ENCODE data around the gene EPS15. TPM values are rescaled to one million over a fixed set of nuclear protein-coding genes. Genes with fewer than 3 reads are reported as not detected.
"Not testable (repeated sequence)": the region's sequence is repeated elsewhere in the genome, so short reads cannot be mapped to it uniquely, and the experiment has no call there.

The EPS15 gene
- total RNA-seq, 1 donor from 2014 or later, result 37.1 TPM

DNA sequence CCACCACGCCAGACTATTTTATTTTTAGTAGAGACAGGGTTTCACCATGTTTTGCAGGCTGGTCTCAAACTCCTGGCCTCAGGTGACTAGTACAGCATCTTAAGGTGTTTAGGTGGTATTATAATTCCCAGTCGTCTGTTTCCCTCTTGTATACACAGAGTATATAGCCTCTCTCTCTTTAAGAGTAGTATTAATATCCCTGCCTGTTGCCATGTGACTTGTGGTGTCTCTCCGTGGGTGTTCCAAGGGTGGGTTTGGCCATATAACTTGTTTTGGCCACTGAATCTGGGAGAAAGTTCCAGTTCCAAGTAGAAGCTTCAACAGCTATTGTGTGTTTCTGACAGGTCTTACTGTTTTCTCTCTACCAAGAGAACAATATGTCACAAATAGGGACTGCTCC lies 29.6 kb downstream of the EPS15 start:
- H3K27me3 ChIP-seq (ENCODE audit: control insufficient read depth, insufficient read depth, low read length), result no peaks in the 10 kb centered on the region
- TF ChIP-seq, protein P1, sequence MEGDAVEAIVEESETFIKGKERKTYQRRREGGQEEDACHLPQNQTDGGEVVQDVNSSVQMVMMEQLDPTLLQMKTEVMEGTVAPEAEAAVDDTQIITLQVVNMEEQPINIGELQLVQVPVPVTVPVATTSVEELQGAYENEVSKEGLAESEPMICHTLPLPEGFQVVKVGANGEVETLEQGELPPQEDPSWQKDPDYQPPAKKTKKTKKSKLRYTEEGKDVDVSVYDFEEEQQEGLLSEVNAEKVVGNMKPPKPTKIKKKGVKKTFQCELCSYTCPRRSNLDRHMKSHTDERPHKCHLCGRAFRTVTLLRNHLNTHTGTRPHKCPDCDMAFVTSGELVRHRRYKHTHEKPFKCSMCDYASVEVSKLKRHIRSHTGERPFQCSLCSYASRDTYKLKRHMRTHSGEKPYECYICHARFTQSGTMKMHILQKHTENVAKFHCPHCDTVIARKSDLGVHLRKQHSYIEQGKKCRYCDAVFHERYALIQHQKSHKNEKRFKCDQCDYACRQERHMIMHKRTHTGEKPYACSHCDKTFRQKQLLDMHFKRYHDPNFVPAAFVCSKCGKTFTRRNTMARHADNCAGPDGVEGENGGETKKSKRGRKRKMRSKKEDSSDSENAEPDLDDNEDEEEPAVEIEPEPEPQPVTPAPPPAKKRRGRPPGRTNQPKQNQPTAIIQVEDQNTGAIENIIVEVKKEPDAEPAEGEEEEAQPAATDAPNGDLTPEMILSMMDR (IDR thresholded peaks at IDR 0.05; ENCODE audit: insufficient read depth, low read length, poor library complexity, severe bottlenecking), result no peak
- H3K36me3 ChIP-seq (ENCODE audit: control insufficient read depth, insufficient read depth, low read length), result no peaks in the 10 kb centered on the region
- DNase-seq (ENCODE audit: low read depth), result no peak
- H3K4me3 ChIP-seq (ENCODE audit: low read depth, low read length), result no peak overlapping the region

- TF ChIP-seq, protein P1 (IDR thresholded peaks at IDR 0.05; ENCODE audit: insufficient read depth, low read length, poor library complexity, severe bottlenecking), result no peak
- Histone ChIP-seq H3K4me3 (ENCODE audit: low read depth, low read length) (no peak overlapping the region), H3K36me3 (ENCODE audit: control insufficient read depth, insufficient read depth, low read length) (no peaks in the 10 kb centered on the region), H3K27me3 (ENCODE audit: control insufficient read depth, insufficient read depth, low read length) (no peaks in the 10 kb centered on the region)
- no peak for DNase-seq (ENCODE audit: low read depth)
These were observed 30.6 kb downstream of the EPS15 start for GRCh38 chr1:51488372-51489050.

DNA sequence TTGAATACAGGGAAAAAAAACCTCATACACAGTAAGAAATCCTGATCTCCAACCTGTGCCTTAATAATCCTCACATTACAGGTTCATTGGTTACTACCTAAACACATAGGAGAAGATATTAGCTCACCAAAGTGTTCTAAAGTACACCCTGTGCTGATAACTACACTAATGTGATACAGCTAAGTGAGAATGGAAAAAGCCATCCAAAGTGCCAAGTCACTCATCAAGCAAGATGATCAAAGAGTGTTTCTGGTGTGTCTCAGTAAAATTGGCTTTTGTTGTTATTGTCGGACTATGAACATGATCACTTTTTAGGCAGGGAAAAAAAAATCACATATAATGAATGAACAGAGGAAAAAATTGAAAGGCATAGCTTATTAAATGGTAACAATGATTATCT lies 31.4 kb downstream of the EPS15 start:
- no peak overlapping the region for H3K4me3 ChIP-seq (ENCODE audit: low read depth, low read length)
- no peak for DNase-seq (ENCODE audit: low read depth)
- no peaks in the 10 kb centered on the region for H3K36me3 ChIP-seq (ENCODE audit: control insufficient read depth, insufficient read depth, low read length)
- no peaks in the 10 kb centered on the region for H3K27me3 ChIP-seq (ENCODE audit: control insufficient read depth, insufficient read depth, low read length)
- TF ChIP-seq, protein P1 (IDR thresholded peaks at IDR 0.05; ENCODE audit: insufficient read depth, low read length, poor library complexity, severe bottlenecking), result no peak

DNA sequence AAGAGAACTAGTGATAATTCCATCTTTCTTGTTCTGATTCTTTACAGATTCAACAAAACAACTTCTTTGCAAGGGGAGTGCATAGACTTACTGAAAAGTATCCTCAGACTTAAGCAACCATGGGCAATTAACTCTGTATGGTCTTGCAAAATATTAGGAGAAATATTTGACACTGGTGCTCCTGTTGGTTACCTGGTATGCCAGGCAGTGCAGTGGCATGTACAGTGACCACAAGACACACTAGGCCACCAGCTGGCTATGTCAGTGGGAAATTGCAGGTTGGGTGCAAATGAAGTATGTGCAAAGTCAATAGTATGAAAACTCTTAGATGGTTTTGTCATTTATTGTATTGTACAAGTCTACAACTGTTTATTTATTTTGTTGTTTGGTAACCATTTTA lies 34.5 kb downstream of the EPS15 start:
- H3K4me3 ChIP-seq (ENCODE audit: low read depth, low read length), result no peak overlapping the region
- peak; percentile 43 for DNase-seq (ENCODE audit: low read depth)
- TF ChIP-seq, protein P1 (IDR thresholded peaks at IDR 0.05; ENCODE audit: insufficient read depth, low read length, poor library complexity, severe bottlenecking), result no peak
- no peaks in the 10 kb centered on the region for H3K27me3 ChIP-seq (ENCODE audit: control insufficient read depth, insufficient read depth, low read length)
- H3K36me3 ChIP-seq (ENCODE audit: control insufficient read depth, insufficient read depth, low read length), result no peaks in the 10 kb centered on the region

- no peaks in the 10 kb centered on the region for H3K27me3 ChIP-seq (ENCODE audit: control insufficient read depth, insufficient read depth, low read length)
- H3K4me3 ChIP-seq (ENCODE audit: low read depth, low read length), result no peak overlapping the region
- no peak for DNase-seq (ENCODE audit: low read depth)
- H3K36me3 ChIP-seq (ENCODE audit: control insufficient read depth, insufficient read depth, low read length), result no peaks in the 10 kb centered on the region
- TF ChIP-seq, protein P1 (IDR thresholded peaks at IDR 0.05; ENCODE audit: insufficient read depth, low read length, poor library complexity, severe bottlenecking), result no peak
These were observed 36.2 kb downstream of the EPS15 start for GRCh38 chr1:51482881-51483280.

GRCh38 chr1:51474832-51475620 lies 44.0 kb downstream of the EPS15 start:
- DNase-seq (ENCODE audit: low read depth); H3K36me3 ChIP-seq (ENCODE audit: control insufficient read depth, insufficient read depth, low read length); H3K4me3 ChIP-seq (ENCODE audit: low read depth, low read length); H3K27me3 ChIP-seq (ENCODE audit: control insufficient read depth, insufficient read depth, low read length): not testable (repeated sequence)

Measured in kidney epithelial cell (primary cell).